ENCODE data around the gene KCNC4. TPM values are rescaled to one million over a fixed set of nuclear protein-coding genes. Genes with fewer than 3 reads are reported as not detected.

KCNC4 gene
- total RNA-seq, 2 experiments from 2014 or later: 13.9 to 14.3 TPM

DNA sequence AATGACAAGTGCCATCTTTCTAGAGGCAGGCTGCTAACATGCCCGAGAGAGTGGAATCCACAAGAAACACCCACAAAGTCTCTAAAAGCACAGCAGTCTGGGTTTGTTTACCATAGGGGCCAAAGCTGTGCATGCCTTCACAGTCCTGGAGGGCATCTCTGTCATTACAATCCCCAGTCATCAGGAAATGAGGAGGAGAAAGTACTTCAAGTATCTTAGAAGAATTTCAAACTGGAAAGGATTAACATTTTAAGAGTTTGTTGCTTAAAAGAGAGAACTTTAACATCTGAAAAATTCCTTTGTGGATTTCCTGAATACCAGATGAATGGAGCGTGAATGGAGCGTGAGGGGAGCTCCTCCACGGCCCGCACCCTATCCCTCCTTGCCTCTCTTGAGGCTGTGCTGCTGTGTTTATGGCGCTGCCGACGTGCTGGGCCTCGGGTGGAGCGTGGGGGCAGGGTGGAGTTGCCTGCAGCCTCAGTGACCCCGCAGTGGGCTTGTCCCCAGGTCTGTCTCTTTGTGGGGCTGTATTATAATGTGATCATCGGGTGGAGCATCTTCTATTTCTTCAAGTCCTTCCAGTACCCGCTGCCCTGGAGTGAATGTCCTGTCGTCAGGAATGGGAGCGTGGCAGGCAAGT is 36.5 kb upstream of the KCNC4 start:
- Mint-ChIP-seq H3K36me3 (ENCODE audit: low read depth) (no peaks in the 10 kb centered on the region), H3K27ac (no peak overlapping the region), H3K4me3 (no peak overlapping the region), H3K9me3 (ENCODE audit: low read depth) (no peaks in the 10 kb centered on the region), H3K4me1 (no peaks in the 10 kb centered on the region), H3K27me3 (peaks cover 4% of the 10 kb centered on the region)
- no peak for DNase-seq
- intact Hi-C loops (cut with DNase I, micrococcal nuclease): no loop called here
- POLR2A ChIA-PET: no interaction called here
- ATAC-seq: no peak
- CTCF ChIA-PET: interaction anchor here (1.0 kb wide), 1 partner anchor 11 kb away, joined by 3 read pairs; no protein-coding TSS in a partner anchor

DNA sequence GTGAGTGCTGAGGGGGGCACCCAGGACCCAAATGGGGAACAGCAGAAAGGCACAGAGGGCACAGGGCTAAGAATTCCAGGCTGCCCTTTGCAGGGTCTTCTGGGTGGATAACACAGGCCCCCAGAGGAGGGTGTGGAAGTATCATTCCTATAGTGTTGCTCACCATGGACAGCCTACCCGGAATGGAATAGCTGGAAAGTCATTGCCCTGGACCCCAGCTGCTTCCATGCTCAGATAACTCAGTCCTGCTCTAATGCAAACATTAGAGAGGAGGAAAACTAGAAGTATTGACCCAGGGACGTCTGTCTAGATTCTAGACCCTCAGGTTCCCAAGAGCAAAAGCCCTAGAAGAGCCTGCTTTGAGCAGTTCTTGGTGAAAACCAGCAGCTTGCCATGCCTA is 35.2 kb upstream of the KCNC4 start:
- Mint-ChIP-seq H3K27ac (no peak overlapping the region), H3K4me3 (no peak overlapping the region), H3K4me1 (no peaks in the 10 kb centered on the region), H3K27me3 (peaks cover 4% of the 10 kb centered on the region), H3K36me3 (ENCODE audit: low read depth) (no peaks in the 10 kb centered on the region), H3K9me3 (ENCODE audit: low read depth) (no peaks in the 10 kb centered on the region)
- DNase-seq (no peak), ATAC-seq (no peak)
- intact Hi-C loops (cut with DNase I, micrococcal nuclease): no loop called here
- POLR2A ChIA-PET: no interaction called here
- CTCF ChIA-PET: interaction anchor here (0.5 kb wide), 1 partner anchor 117 kb away, joined by 5 read pairs; no protein-coding TSS in a partner anchor

DNA sequence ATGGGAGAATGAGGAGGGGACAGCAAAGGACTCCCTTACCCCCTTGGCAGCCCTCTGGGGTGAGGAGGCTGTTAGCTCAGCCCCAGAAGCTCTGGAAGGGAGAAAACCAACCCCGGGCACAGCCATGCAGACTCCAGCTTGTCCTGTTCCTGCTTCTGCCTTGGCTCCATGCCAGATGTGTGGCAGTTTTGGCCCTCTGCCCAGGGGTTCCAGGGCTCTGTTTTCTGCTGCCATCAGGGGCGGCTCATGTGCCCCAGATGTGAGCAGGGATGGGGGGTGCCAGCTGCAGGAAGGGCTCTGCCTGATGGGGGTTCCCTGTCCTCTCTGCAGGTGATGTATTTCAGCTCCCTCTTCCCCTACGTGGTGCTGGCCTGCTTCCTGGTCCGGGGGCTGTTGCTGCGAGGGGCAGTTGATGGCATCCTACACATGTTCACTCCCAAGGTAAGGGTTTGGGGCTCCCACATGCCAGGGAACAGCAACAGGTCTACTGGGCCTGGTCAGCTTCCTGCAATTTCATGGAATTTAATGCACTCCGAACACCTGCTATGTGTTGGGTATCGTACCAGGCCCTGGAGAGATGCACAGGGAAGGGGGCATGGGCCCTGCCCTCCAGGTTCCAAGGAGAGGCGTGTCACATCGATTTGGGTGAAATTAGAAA is 33.7 kb upstream of the KCNC4 start:
- CTCF ChIA-PET: interaction anchor here (0.7 to 1.2 kb wide), 2 partner anchors 9 to 211 kb away, joined by 3 read pairs; no protein-coding TSS in a partner anchor
- H3K4me1 Mint-ChIP-seq: no peaks in the 10 kb centered on the region
- peaks cover 3% of the 10 kb centered on the region for H3K27me3 Mint-ChIP-seq
- POLR2A ChIA-PET: interaction anchor here (0.6 kb wide), 1 partner anchor 1325 kb away, joined by 3 read pairs; no protein-coding TSS in a partner anchor
- H3K27ac Mint-ChIP-seq: no peak overlapping the region
- ATAC-seq (no peak), DNase-seq (no peak)
- intact Hi-C loops (cut with DNase I, micrococcal nuclease): no loop called here
- no peak overlapping the region for H3K4me3 Mint-ChIP-seq
- H3K36me3 Mint-ChIP-seq (ENCODE audit: low read depth): no peaks in the 10 kb centered on the region
- H3K9me3 Mint-ChIP-seq (ENCODE audit: low read depth): no peaks in the 10 kb centered on the region

DNA sequence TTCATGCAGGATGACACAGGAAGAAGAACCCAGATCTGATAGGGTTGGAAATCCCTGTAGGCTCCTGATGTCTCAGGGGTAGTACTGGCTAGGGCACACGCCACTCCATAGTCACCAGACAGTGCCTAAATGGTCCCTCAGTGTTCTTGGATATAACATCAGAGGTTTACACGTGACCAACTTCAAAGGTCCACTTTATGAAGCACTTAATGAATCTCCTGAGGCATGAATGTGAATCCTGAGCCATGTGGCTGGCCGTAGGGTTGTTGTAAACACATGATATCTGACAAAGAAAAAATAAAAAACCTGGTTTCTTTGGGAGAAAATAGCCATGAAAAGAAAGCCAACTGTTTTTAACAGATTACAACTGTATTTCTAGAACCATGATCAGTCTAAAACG is 32.3 kb upstream of the KCNC4 start:
- no peaks in the 10 kb centered on the region for H3K9me3 Mint-ChIP-seq (ENCODE audit: low read depth)
- CTCF ChIA-PET: no interaction called here

DNA sequence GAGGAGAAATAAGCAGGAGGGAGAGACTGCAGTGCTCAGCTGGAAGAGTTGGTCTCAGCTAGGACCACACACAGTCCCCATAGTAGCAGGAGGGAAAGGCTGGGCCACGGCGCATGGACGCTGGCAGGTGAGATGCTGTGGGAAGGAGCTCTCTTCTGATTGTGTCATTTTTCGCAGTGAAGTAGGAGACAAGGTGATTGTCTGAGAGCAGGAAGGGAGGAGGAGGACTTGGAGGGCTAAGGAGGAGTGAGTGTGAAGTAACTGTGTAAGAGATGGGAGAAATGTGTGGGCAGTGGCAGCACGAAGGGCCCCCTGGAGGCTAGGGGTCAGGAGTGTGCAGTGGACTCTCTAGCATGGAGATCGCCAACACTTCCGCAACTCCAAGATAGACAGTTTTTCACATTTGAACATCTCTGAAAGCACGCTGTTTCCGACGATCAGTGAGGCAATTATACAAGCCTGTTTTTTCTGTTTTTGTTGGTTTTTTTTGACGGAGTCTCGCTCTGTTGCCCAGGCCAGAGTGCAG is 26.4 kb upstream of the KCNC4 start:
- ChIA-PET POLR2A (no interaction called here), CTCF (interaction anchor here (0.6 kb wide), 1 partner anchor 84 kb away, joined by 4 read pairs; no protein-coding TSS in a partner anchor)
- no peak for ATAC-seq
- intact Hi-C loops (cut with DNase I, micrococcal nuclease): loop anchor here in 1 of 2 experiments (10.0 kb wide), 1 partner anchor 421 kb away; the partner anchor contains the start of gene KCNA2
- H3K4me3 Mint-ChIP-seq: no peak overlapping the region
- no peaks in the 10 kb centered on the region for H3K4me1 Mint-ChIP-seq
- no peaks in the 10 kb centered on the region for H3K36me3 Mint-ChIP-seq (ENCODE audit: low read depth)
- no peaks in the 10 kb centered on the region for H3K9me3 Mint-ChIP-seq (ENCODE audit: low read depth)
- no peak for DNase-seq
- H3K27me3 Mint-ChIP-seq: peaks cover 7% of the 10 kb centered on the region
- no peak overlapping the region for H3K27ac Mint-ChIP-seq

More for the DNA sequence above, 32.3 kb upstream of the KCNC4 start:
- POLR2A ChIA-PET: no interaction called here
- DNase-seq (no peak), ATAC-seq (no peak)
- intact Hi-C loops (cut with DNase I, micrococcal nuclease): no loop called here
- Mint-ChIP-seq H3K36me3 (ENCODE audit: low read depth) (no peaks in the 10 kb centered on the region), H3K4me3 (no peak overlapping the region), H3K4me1 (no peaks in the 10 kb centered on the region), H3K27me3 (no peaks in the 10 kb centered on the region), H3K27ac (no peak overlapping the region)

DNA sequence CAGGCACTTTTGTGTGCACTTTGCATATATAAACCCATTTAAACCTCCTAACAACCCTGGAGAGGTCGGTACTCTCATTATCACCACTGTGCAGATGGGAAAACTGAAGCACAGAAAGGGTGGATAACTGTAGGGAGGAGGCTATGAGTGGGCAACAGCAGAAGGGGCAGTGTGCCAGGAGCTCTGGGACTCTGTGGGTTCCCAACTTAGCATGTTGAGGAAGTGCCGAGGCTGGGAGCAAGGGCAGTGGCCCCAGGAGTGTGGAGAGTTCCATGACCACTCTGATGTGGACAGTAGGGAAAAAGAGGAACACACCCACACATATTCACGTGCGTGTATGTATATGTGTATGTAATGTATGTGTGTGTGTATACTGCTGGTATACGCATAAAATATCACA is 25.7 kb upstream of the KCNC4 start:
- CTCF ChIA-PET: interaction anchor here (0.6 kb wide), 1 partner anchor 85 kb away, joined by 4 read pairs; no protein-coding TSS in a partner anchor
- Mint-ChIP-seq H3K36me3 (ENCODE audit: low read depth) (no peaks in the 10 kb centered on the region), H3K4me3 (no peak overlapping the region), H3K27ac (no peak overlapping the region), H3K9me3 (ENCODE audit: low read depth) (no peaks in the 10 kb centered on the region), H3K4me1 (no peaks in the 10 kb centered on the region), H3K27me3 (peaks cover 7% of the 10 kb centered on the region)
- POLR2A ChIA-PET: no interaction called here
- intact Hi-C loops (cut with DNase I, micrococcal nuclease): loop anchor here in 1 of 2 experiments (10.0 kb wide), 1 partner anchor 420 kb away; the partner anchor contains the start of gene KCNA2
- DNase-seq: no peak
- no peak for ATAC-seq

DNA sequence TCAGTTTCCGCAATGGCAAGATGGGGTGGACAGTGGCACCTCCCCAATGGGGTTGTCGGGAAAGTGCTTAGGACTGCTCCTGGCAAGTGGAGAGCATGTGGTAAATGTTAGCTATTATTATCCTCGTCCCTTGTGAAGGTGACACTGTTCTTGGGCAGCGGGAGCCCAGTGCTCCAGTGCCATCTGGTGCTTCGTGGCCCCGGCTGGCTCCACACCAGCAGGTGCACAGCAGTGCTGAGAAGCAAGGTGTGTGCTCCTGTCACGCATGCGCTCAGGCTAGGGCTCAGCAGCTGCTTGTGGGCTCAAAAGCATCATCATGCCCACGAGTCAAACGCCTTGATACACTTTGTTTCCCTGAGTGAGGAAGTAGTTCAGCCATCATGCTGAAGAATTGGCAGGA is 24.9 kb upstream of the KCNC4 start:
- Mint-ChIP-seq H3K27me3 (peaks cover 10% of the 10 kb centered on the region), H3K36me3 (ENCODE audit: low read depth) (no peaks in the 10 kb centered on the region), H3K9me3 (ENCODE audit: low read depth) (no peaks in the 10 kb centered on the region), H3K27ac (no peak overlapping the region), H3K4me3 (no peak overlapping the region), H3K4me1 (no peaks in the 10 kb centered on the region)
- DNase-seq (no peak), ATAC-seq (no peak)
- ChIA-PET CTCF (interaction anchor here (1.2 kb wide), 1 partner anchor 128 kb away, joined by 5 read pairs; no protein-coding TSS in a partner anchor), POLR2A (interaction anchor here (0.6 kb wide), 1 partner anchor 17 kb away, joined by 3 read pairs; no protein-coding TSS in a partner anchor)
- intact Hi-C loops (cut with DNase I, micrococcal nuclease): loop anchor here in 1 of 2 experiments (10.0 kb wide), 1 partner anchor 420 kb away; the partner anchor contains the start of gene KCNA2

DNA sequence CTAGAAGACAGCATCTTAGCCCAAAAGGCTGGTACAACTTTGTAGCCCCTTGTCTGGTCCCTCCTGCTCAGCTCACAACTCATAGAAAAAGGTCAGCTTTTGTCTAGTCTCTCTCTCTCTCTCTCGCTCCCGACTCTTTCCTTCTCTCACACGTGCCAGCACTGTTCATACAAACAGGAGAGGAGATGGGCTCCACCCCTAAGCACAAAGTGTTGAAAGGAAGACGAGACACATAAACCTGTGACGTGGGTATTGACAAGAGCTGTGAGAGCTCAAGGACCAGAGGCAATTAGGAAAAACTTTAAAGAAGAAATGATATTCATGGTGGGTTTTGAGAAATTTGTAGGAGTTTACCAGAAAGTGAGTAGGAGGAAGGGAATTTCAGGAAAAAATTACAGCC is 23.6 kb upstream of the KCNC4 start:
- DNase-seq (no peak), ATAC-seq (no peak)
- Mint-ChIP-seq H3K4me1 (peaks cover 8% of the 10 kb centered on the region), H3K4me3 (no peak overlapping the region), H3K9me3 (ENCODE audit: low read depth) (no peaks in the 10 kb centered on the region), H3K36me3 (ENCODE audit: low read depth) (no peaks in the 10 kb centered on the region), H3K27me3 (peaks cover 10% of the 10 kb centered on the region), H3K27ac (no peak overlapping the region)
- CTCF ChIA-PET: interaction anchor here (0.8 to 1.6 kb wide), 3 partner anchors 126 to 274 kb away, joined by 3 to 5 read pairs (median 4); no protein-coding TSS in a partner anchor
- POLR2A ChIA-PET: no interaction called here
- intact Hi-C loops (cut with DNase I, micrococcal nuclease): loop anchor here in 1 of 2 experiments (10.0 kb wide), 1 partner anchor 418 kb away; the partner anchor contains the start of gene KCNA2

DNA sequence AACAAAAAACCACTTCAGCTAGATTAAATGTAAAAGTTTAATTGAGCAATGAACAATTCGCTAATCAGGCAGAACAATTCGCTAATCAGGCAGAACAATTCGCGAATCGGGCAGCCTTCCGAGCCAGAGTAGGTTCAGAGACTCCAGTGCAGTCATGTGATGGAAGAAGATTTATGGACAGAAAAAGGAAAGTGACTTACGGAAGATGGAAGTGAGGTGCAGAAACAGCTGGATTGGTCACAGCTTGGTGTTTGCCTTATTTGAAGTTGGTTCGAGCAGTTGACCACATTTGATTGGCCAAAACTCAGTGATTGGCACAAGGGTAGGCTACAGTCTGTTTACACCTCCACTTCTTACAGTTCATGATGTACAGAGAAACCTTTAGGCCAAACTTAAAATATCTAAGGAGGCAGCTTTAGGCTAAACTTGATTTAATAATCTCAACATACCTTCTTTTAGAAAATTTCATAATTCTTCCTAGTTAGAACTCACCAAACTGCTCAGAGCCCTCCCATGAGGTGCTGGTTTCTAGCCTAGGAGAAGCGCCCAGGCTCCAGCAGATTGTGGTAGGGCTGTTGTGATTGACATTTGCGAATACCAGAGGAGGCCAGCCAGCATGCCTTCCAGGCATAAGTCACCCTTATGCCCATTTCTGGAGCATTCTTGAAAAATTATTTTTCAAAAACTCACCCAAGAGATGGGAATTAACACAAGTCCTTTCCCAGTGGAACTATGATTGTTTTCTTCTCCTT is 22.8 kb upstream of the KCNC4 start:
- Mint-ChIP-seq H3K27me3 (peaks cover 10% of the 10 kb centered on the region), H3K27ac (no peak overlapping the region), H3K4me1 (peaks cover 8% of the 10 kb centered on the region), H3K36me3 (ENCODE audit: low read depth) (no peaks in the 10 kb centered on the region), H3K4me3 (no peak overlapping the region), H3K9me3 (ENCODE audit: low read depth) (no peaks in the 10 kb centered on the region)
- ChIA-PET POLR2A (no interaction called here), CTCF (interaction anchor here (0.8 to 2.6 kb wide), 4 partner anchors 9 to 273 kb away, joined by 3 to 7 read pairs (median 4); no protein-coding TSS in a partner anchor)
- DNase-seq: no peak
- no peak for ATAC-seq
- intact Hi-C loops (cut with DNase I, micrococcal nuclease): loop anchor here in 1 of 2 experiments (10.0 kb wide), 1 partner anchor 417 kb away; the partner anchor contains the start of gene KCNA2

DNA sequence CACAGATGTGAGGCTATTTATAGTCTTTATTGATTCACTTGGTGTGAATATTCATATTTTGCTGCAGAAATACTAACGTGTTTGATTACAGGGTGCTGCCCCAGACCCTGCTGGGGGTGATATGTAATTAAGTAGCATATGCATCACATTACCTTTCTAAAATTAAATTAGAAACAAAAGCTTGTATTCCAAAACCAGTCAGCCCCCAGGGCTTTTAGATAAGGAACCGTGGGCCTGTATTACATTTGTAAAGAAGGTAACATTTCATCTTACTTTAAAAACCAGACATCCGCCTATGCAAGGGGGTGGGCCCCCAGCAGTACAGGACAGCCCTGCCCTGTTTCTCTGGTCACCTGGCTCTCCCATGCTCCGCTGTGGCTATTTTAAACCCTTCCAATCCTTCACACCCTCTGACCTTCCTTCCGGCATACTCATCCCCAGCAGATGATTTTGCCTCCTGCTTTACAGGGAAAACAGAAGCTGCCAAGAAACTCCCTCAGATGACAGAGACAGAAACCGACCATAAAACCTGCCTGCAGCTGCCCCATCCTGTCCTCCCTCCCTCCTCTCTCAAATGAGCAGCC is 22.0 kb upstream of the KCNC4 start:
- ChIA-PET CTCF (interaction anchor here (1.7 to 2.6 kb wide), 2 partner anchors 8 to 20 kb away, joined by 5 to 7 read pairs; no protein-coding TSS in a partner anchor), POLR2A (no interaction called here)
- Mint-ChIP-seq H3K4me3 (no peak overlapping the region), H3K27me3 (peaks cover 10% of the 10 kb centered on the region), H3K9me3 (ENCODE audit: low read depth) (no peaks in the 10 kb centered on the region), H3K4me1 (peaks cover 8% of the 10 kb centered on the region), H3K27ac (no peak overlapping the region), H3K36me3 (ENCODE audit: low read depth) (no peaks in the 10 kb centered on the region)
- DNase-seq (no peak), ATAC-seq (no peak)
- intact Hi-C loops (cut with DNase I, micrococcal nuclease): loop anchor here in 1 of 2 experiments (10.0 kb wide), 1 partner anchor 417 kb away; the partner anchor contains the start of gene KCNA2
